Smooth muscle cell of the brain vasculature (primary cell): ENCODE measurements around the gene NRL.

Experiments
- DNase-seq: peaks from one replicate; pipeline ENCODE4 v3.0.0-alpha.2; 2012; ENCODE audit warnings: low read depth, low spot score

The NRL gene

GRCh38 chr14:24080888-24081738 lies 33.6 kb downstream of the NRL start:
- no peak for DNase-seq

GRCh38 chr14:24080142-24080530 lies 34.6 kb downstream of the NRL start:
- no peak for DNase-seq

GRCh38 chr14:24079491-24080141 lies 35.1 kb downstream of the NRL start:
- no peak for DNase-seq

- no peak for DNase-seq
Observed at GRCh38 chr14:24078146-24078545, 36.6 kb downstream of the NRL start.

GRCh38 chr14:24077086-24077485 lies 37.7 kb downstream of the NRL start:
- DNase-seq, result no peak

- DNase-seq, result no peak
Observed at GRCh38 chr14:24076302-24076601, 38.5 kb downstream of the NRL start.

- DNase-seq, result no peak
Observed at GRCh38 chr14:24075485-24076301, 39.1 kb downstream of the NRL start.

GRCh38 chr14:24074625-24075484 lies 39.9 kb downstream of the NRL start:
- no peak for DNase-seq

GRCh38 chr14:24072881-24073877 lies 41.6 kb downstream of the NRL start:
- DNase-seq, result no peak

- DNase-seq, result no peak
Observed at GRCh38 chr14:24072436-24072835, 42.3 kb downstream of the NRL start.

- no peak for DNase-seq
Observed at GRCh38 chr14:24071836-24072430, 42.8 kb downstream of the NRL start.

GRCh38 chr14:24071144-24071697 lies 43.5 kb downstream of the NRL start, which contains the start of gene CPNE6:
Gene CPNE6 (plus strand): TSS chr14:24071562. CDS start chr14:24072937, 1,375 bp downstream.
- DNase-seq, result no peak

GRCh38 chr14:24070285-24071143 lies 44.2 kb downstream of the NRL start:
- no peak for DNase-seq

GRCh38 chr14:24069411-24069735 lies 45.4 kb downstream of the NRL start:
- no peak for DNase-seq

GRCh38 chr14:24068711-24069410 lies 45.9 kb downstream of the NRL start:
- no peak for DNase-seq

GRCh38 chr14:24067133-24068082 lies 47.3 kb downstream of the NRL start:
- DNase-seq, result no peak
